SU-DHL-6 (cell line): ENCODE measurements around the gene BANP.
"Not testable (repeated sequence)": the region's sequence is repeated elsewhere in the genome, so short reads cannot be mapped to it uniquely, and the experiment has no call there.

Experiments used
- CTCF ChIP-seq: fragments of 200-600 bp; sonication (generic); IDR thresholded peaks from one replicate; pipeline ENCODE4 v1.5.1; 2017; ENCODE audit warnings: antibody characterized with exemption, mild to moderate bottlenecking, low read length, moderate library complexity; ENCODE audit not compliant: insufficient read depth, poor library complexity, severe bottlenecking
- EZH2phosphoT487 ChIP-seq: fragments of 200-600 bp; sonication (generic), shearing (Covaris generic); conservative IDR thresholded peaks from 2 replicates; pipeline ENCODE4 v1.6.1; 2018; ENCODE audit warnings: mild to moderate bottlenecking, antibody characterized with exemption, low read length, moderate library complexity, mixed read lengths

- TF ChIP-seq CTCF, EZH2phosphoT487: not testable (repeated sequence)
These were observed 18.6 kb upstream of the BANP start for GRCh38 chr16:87932475-87933139.
